HepG2 (cell line): ENCODE measurements around the gene CSMD2. TPM values are rescaled to one million over a fixed set of nuclear protein-coding genes. Genes with fewer than 3 reads are reported as not detected.
"Not testable (repeated sequence)": the region's sequence is repeated elsewhere in the genome, so short reads cannot be mapped to it uniquely, and the experiment has no call there.

Experiments used
- ATAC-seq: fragments of 200-7000 bp; cut with Tn5 transposase; 3 replicates; pipeline ENCODE4 v1.9.1; 2020; ENCODE audit warnings: mild to moderate bottlenecking, moderate library complexity
- BruUV-seq: library from RNA; stranded (reverse); fragments of 400-500 nt; replicated peaks from 2 replicates; lab custom pipeline; 2021; lab: Mats Ljungman, UMichigan
- CTCF ChIA-PET: fragments of 300-600 bp; formaldehyde crosslinking; extraction: SDS; loops from one replicate; lab custom pipeline; 2021; ENCODE audit warnings: low total read pairs, inconsistent platforms, low intra/inter-chr PET ratio; lab: Yijun Ruan, JAX
- POLR2A ChIA-PET: fragments of 350-600 bp; sonication (Branson Sonifier 250); formaldehyde crosslinking; loops from one replicate; lab custom pipeline; 2020; ENCODE audit warnings: antibody characterized with exemption, inconsistent platforms; lab: Yijun Ruan, JAX
- DNase-seq: peaks from one replicate; pipeline ENCODE4 v3.0.0-alpha.2; 2015; ENCODE audit warnings: low spot score
- FAIRE-seq: peaks from 3 replicates; lab custom pipeline; 2011; peaks lifted over from hg19 to GRCh38; lab: Jason Lieb, UNC
- H2AFZ ChIP-seq: one replicate; pipeline ENCODE4 v1.6.1; 2011; ENCODE audit warnings: low read length, inconsistent platforms
- H3K27ac ChIP-seq: fragments of 300-600 bp; 3 replicates; pipeline ENCODE4 v1.8.0; 2011; ENCODE audit warnings: mixed run types, mild to moderate bottlenecking, mixed read lengths, low read length, inconsistent platforms; ENCODE audit not compliant: insufficient read depth; ENCODE audit errors: extremely low read length
- H3K27me3 ChIP-seq, 2 experiments: fragments of 200-600 bp in 1 of 2; 2 replicates in 1 of 2; 3 replicates in 1 of 2; pipeline versions ENCODE4 v1.6.0 to v1.8.0; 2011; ENCODE audit warnings: low read length in 2 of 2, mild to moderate bottlenecking in 2 of 2, moderate library complexity in 2 of 2, inconsistent platforms in 1 of 2; ENCODE audit not compliant: insufficient read depth in 2 of 2, control insufficient read depth in 1 of 2
- H3K36me3 ChIP-seq, 2 experiments: fragments of 200-600 bp in 1 of 2; replicated peaks in 1 of 2; 2 replicates in 1 of 2; 3 replicates in 1 of 2; pipeline versions ENCODE4 v1.5.1 to v1.8.0; 2011; ENCODE audit warnings: low read length in 2 of 2, inconsistent platforms in 1 of 2; ENCODE audit not compliant: insufficient read depth in 2 of 2, control insufficient read depth in 1 of 2
- H3K4me1 ChIP-seq: 2 replicates; pipeline ENCODE4 v1.5.1; 2012; ENCODE audit warnings: low read length, inconsistent platforms; ENCODE audit not compliant: insufficient read depth
- H3K4me2 ChIP-seq: 2 replicates; pipeline ENCODE4 v1.6.0; 2011; ENCODE audit warnings: low read depth, low read length, inconsistent platforms
- H3K4me3 ChIP-seq, 3 experiments: fragments of 200-600 bp in 1 of 3; sonication (generic), shearing (Covaris generic) in 1 of 3; replicated peaks in 1 of 3; 2 replicates each; pipeline ENCODE4 v1.5.1; 2011 to 2016; ENCODE audit warnings: low read length in 3 of 3, inconsistent platforms in 2 of 3, low read depth in 2 of 3, mild to moderate bottlenecking in 2 of 3, control low read depth in 1 of 3, mixed read lengths in 1 of 3; ENCODE audit not compliant: insufficient read depth in 1 of 3
- H3K79me2 ChIP-seq: one replicate; pipeline ENCODE4 v1.6.1; 2011; ENCODE audit warnings: low read length, inconsistent platforms; ENCODE audit not compliant: insufficient read depth
- H3K9ac ChIP-seq: 2 replicates; pipeline ENCODE4 v1.6.0; 2011; ENCODE audit warnings: mild to moderate bottlenecking, low read depth, low read length, inconsistent platforms; ENCODE audit not compliant: insufficient read depth
- H3K9me3 ChIP-seq: 2 replicates; pipeline ENCODE4 v1.5.1; 2012; ENCODE audit warnings: mild to moderate bottlenecking, low read length
- H4K20me1 ChIP-seq: 2 replicates; pipeline ENCODE4 v1.6.0; 2011; ENCODE audit warnings: inconsistent platforms, mild to moderate bottlenecking, low read length, moderate library complexity; ENCODE audit not compliant: insufficient read depth
- CREB3 ChIP-seq: sonication (generic); formaldehyde crosslinking; IDR thresholded peaks from 2 replicates; pipeline ENCODE4 v1.5.0; 2020; ENCODE audit warnings: missing genetic modification reagents
- CTCF ChIP-seq: sonication (generic); formaldehyde crosslinking; IDR thresholded peaks from 2 replicates; pipeline ENCODE4 v1.5.0; 2020; ENCODE audit warnings: mild to moderate bottlenecking, missing genetic modification reagents, moderate library complexity
- STAG1 ChIP-seq: sonication (generic); formaldehyde crosslinking; IDR thresholded peaks from 2 replicates; pipeline ENCODE4 v1.4.0; 2020; ENCODE audit warnings: missing genetic modification reagents
- WGBS: methylation state at CpG from one replicate; pipeline ENCODE4 v1.1.6; 2017; ENCODE audit warnings: low lambda C conversion rate; 5-methylcytosine and 5-hydroxymethylcytosine counted together
- in situ Hi-C: cut with HindIII; loops from 2 replicates; pipeline ENCODE4 v1.10.0; 2017; ENCODE audit warnings: low pct_unique_long_range_greater_than_20kb; ENCODE audit not compliant: extremely low pct_ligation_motif_present
- intact Hi-C: fragments of 100-400 bp; cut with micrococcal nuclease; formaldehyde crosslinking; loops from one replicate; pipeline ENCODE4 v1.10.0; 2022; ENCODE audit not compliant: unreplicated experiment
- polyA plus RNA-seq, 8 experiments: library from polyadenylated mRNA; depleted of rRNA in 3 of 8; stranded (reverse) in 7 of 8; unstranded in 1 of 8; fragments of >200 nt; fragmentation: Illumina TruSeq in 4 of 8; extraction: Trizol in 4 of 8; gene quantifications; 2 replicates each; pipeline versions ENCODE4 v1.2.1 to v1.2.3, GENCODE V29; 2011 to 2016; ENCODE audit warnings: low read depth in 4 of 8, missing spikeins in 1 of 8, mixed read lengths in 1 of 8; ENCODE audit not compliant: insufficient read depth in 1 of 8
- total RNA-seq, 5 experiments: library from RNA; depleted of rRNA; stranded (reverse); fragments of >200 nt; fragmentation: Illumina TruSeq; extraction: Trizol; gene quantifications; 2 replicates each; pipeline ENCODE4 v1.2.3, GENCODE V29; 2016; ENCODE audit warnings: low read depth in 1 of 5

Gene CSMD2
- total and polyA plus RNA-seq, 2 of the 13 experiments (the other 11 are each of a cell fraction or from before 2014, with no cell fraction given): not detected

GRCh38 chr1:34016281-34016680 is 148.7 kb downstream of the CSMD2 start:
- intact Hi-C loops, H3K9ac ChIP-seq, CTCF ChIA-PET, H3K79me2 ChIP-seq, H2AFZ ChIP-seq, in situ Hi-C loops, DNase-seq, H3K36me3 ChIP-seq, H3K4me2 ChIP-seq, FAIRE-seq, POLR2A ChIA-PET, H3K4me3 ChIP-seq, H3K9me3 ChIP-seq, H3K27me3 ChIP-seq, H3K27ac ChIP-seq, ATAC-seq, H4K20me1 ChIP-seq, BruUV-seq: not testable (repeated sequence)
- H3K4me1 ChIP-seq: peaks cover 19% of the 10 kb centered on the region
- 34% methylated on average over 3 of the region's 3 CpGs for WGBS

- in situ Hi-C loops (no loop called here), intact Hi-C loops (no loop called here)
- H3K4me2 ChIP-seq: no peak overlapping the region
- no peak overlapping the region for H3K4me3 ChIP-seq
- peak; percentile 62 for ATAC-seq
- H3K79me2 ChIP-seq: no peaks in the 10 kb centered on the region
- H3K27me3 ChIP-seq: 0 out of 5 replicates have a peak, but pooled peaks cover 0 to 1% of the 10 kb centered on the region in 2 experiments
- no peaks in the 10 kb centered on the region for H3K9me3 ChIP-seq
- no peak for FAIRE-seq
- DNase-seq: no peak
- peaks cover under 1% of the 10 kb centered on the region; the same call in 1 of the 2 replicates for H3K4me1 ChIP-seq
- POLR2A ChIA-PET: no interaction called here
- no peak overlapping the region for H3K27ac ChIP-seq
- H2AFZ ChIP-seq: no peak overlapping the region
- WGBS: 32% methylated on average over 9 of the region's 11 CpGs
- CTCF ChIA-PET: no interaction called here
- no peak overlapping the region for H3K9ac ChIP-seq
- TF ChIP-seq CTCF (peak; percentile 65), STAG1 (CRISPR knock-in tag) (peak; percentile 23; the same call in 1 of the 2 replicates), CREB3 (CRISPR knock-in tag) (no peak)
- no TSS peak for BruUV-seq
- no peaks in the 10 kb centered on the region for H3K36me3 ChIP-seq
- H4K20me1 ChIP-seq: no peaks in the 10 kb centered on the region
These were observed 150.9 kb downstream of the CSMD2 start for GRCh38 chr1:34013958-34014737.
